Measurements from ENCODE around the gene SLC25A45.

DNA sequence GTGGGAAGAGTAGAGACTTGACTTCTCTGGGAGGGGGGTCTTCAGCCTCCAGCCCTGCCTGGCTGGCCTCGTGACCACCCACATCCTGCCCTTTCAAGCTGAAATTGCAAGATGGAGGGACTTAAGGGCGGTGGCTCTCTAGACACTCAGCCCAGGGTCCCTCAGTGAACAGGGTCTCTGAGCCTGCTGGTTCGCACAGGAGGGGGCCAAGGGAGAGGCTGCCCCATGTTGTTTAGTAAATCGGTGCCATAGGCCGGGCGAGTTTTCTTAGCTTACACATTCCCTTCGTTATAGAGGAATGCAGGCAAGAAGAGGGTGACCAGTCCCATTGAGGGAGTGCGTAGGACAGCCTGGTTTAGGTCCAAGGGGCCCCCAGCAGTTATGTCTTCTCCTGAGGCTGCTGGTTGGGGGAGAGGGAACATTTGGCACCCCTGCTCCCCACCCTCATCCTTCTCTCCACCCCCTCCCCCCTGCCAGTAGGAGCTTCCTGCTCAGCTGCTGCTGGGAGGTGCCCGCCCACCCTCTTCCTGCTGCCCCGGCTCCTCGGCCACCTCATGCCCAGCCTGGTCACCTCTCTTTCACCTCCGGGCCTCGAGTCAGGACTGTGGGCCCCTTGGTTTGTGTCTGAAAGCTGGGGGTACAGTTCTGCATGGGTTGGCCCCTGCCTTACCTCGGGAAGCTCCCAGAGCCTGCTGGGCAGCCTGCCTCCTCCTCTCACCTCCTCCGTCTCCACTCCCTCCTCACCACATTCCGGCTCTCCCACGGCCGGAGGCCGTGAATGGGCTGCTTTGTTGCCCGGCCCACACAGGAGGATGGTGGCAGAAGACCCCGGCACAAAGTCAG, 7.9 kb upstream of the SLC25A45 start:
- TF ChIP-seq CTCF (IDR thresholded peaks at IDR 0.05) (no peak), POLR2A (IDR thresholded peaks at IDR 0.05) (no peak)
